Upper lobe of left lung (tissue), 4 donors: ENCODE measurements around the gene GLRA1.
A peak's percentile ranks its signal among the peaks of the same experiment; 100 is the strongest.

Source experiments
- CTCF ChIP-seq, 6 experiments: fragments of 450-650 bp in 4 of 6; fragments of 200-600 bp in 2 of 6; sonication (generic) in 2 of 6; IDR thresholded peaks; one replicate each; pipeline ENCODE4 v1.5.1; 2016 to 2019; ENCODE audit warnings: antibody characterized with exemption in 6 of 6
- EP300 ChIP-seq, 4 donors: sonication (generic); formaldehyde crosslinking; IDR thresholded peaks; one replicate each; pipeline ENCODE4 v1.5.1; 2017; ENCODE audit warnings: antibody characterized with exemption in 4 of 4, control low read depth in 2 of 4
- POLR2AphosphoS5 ChIP-seq, 2 donors: sonication (generic); formaldehyde crosslinking; IDR thresholded peaks; one replicate each; pipeline ENCODE4 v1.5.1; 2017; ENCODE audit warnings: antibody characterized with exemption in 2 of 2

GRCh38 chr5:151825445-151825844, 99.2 kb downstream of the GLRA1 start:
- TF ChIP-seq CTCF (IDR thresholded peaks at IDR 0.05) (peak; percentile 57 to 80 (median 70)), EP300 (IDR thresholded peaks at IDR 0.05) (no peak), POLR2AphosphoS5 (IDR thresholded peaks at IDR 0.05) (no peak)
